Esophagus muscularis mucosa (tissue), 4 donors: ENCODE data around the gene PASK. TPM values are rescaled to one million over a fixed set of nuclear protein-coding genes. Genes with fewer than 3 reads are reported as not detected.

ENCODE experiments used
- DNase-seq: peaks from one replicate; pipeline ENCODE4 v3.0.0-alpha.2; 2017; ENCODE audit errors: extremely low spot score
- H3K27ac ChIP-seq, 4 donors: fragments of 200-600 bp; sonication (generic); replicated peaks in 1 of 4; 1 replicate in 3 of 4; 2 replicates in 1 of 4; pipeline ENCODE4 v1.5.1; 2016 to 2019; ENCODE audit warnings: mild to moderate bottlenecking in 1 of 4
- H3K27me3 ChIP-seq, 4 donors: fragments of 200-600 bp; sonication (generic); one replicate each; pipeline versions ENCODE4 v1.5.1 to v1.6.0; 2016 to 2019
- H3K36me3 ChIP-seq, 4 donors: fragments of 200-600 bp; sonication (generic); one replicate each; pipeline ENCODE4 v1.5.1; 2016 to 2019
- H3K4me1 ChIP-seq, 4 donors: fragments of 200-600 bp; sonication (generic); one replicate each; pipeline ENCODE4 v1.5.1; 2016 to 2019
- H3K4me3 ChIP-seq, 4 donors: fragments of 200-600 bp; sonication (generic); 1 replicate in 2 of 4; 2 replicates in 2 of 4; pipeline ENCODE4 v1.5.1; 2016 to 2019; ENCODE audit warnings: mild to moderate bottlenecking in 4 of 4, moderate library complexity in 1 of 4
- H3K9me3 ChIP-seq, 4 donors: fragments of 200-600 bp; sonication (generic); 1 replicate in 3 of 4; 2 replicates in 1 of 4; pipeline ENCODE4 v1.5.1; 2016 to 2019
- EP300 ChIP-seq: sonication (generic); formaldehyde crosslinking; IDR thresholded peaks from one replicate; pipeline ENCODE4 v1.6.1; 2017; ENCODE audit warnings: antibody characterized with exemption
- POLR2A ChIP-seq: fragments of 450-650 bp; IDR thresholded peaks from one replicate; pipeline ENCODE4 v1.6.1; 2017; ENCODE audit warnings: antibody characterized with exemption, moderate library complexity, mild to moderate bottlenecking, low read depth
- POLR2AphosphoS5 ChIP-seq, 2 donors: sonication (generic); formaldehyde crosslinking; IDR thresholded peaks; one replicate each; pipeline ENCODE4 v1.6.1; 2017; ENCODE audit warnings: antibody characterized with exemption in 2 of 2
- WGBS: methylation state at CpG from one replicate; pipeline ENCODE4 v1.1.5; 2018; 5-methylcytosine and 5-hydroxymethylcytosine counted together
- intact Hi-C: fragments of 100-400 bp; cut with DNase I; formaldehyde crosslinking; loops from one replicate; pipeline ENCODE4 v1.15.1; 2023
- total RNA-seq, 4 donors: library from RNA; depleted of rRNA; stranded (reverse); fragments of >200 nt; gene quantifications; one replicate each; pipeline versions ENCODE4 v1.1.0 to v1.2.1, GENCODE V29; 2016
- TF ChIP-seq, protein P1 (sequence below), 3 experiments: fragments of 200-600 bp in 2 of 3; fragments of 450-650 bp in 1 of 3; sonication (generic) in 2 of 3; IDR thresholded peaks; one replicate each; pipeline ENCODE4 v1.5.1; 2017 to 2019; ENCODE audit warnings: antibody characterized with exemption in 3 of 3, mild to moderate bottlenecking in 2 of 3, moderate library complexity in 1 of 3

PASK gene
- total RNA-seq, 4 donors from 2014 or later = 1.5 to 3.3 (median 2.2) TPM

DNA sequence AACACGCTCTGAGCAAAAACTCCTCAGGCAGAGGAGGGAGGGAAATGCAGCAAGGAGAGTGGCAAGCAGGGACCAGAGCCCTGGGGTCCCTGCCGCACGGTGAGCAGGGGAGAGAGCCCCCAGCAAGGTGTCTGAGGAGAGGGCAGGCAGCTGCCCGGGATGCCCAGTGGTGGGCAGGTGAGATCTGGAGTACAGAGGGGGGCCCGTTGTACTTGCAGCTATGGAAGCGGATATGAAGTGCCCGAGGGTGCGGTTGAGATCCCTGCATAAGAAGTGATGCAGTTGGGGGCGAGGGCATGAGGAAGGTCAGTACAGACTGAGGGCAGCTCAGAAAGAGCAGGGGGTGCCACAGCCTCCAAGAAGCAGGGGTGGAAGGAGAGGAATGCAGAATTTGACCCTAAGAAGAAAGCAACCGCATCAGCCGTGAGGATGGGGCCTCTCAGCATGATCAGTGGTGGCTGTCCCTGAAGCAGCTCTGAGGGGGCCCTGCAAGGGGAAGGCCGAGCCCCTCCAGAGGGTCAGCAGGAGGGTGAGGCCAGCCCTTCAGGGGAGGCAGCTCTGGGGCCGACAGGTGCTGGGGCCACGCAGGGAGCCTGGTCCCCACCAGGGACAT is 76.6 kb downstream of the PASK start:
- 72% methylated on average over 11 of the region's 14 CpGs for WGBS
- intact Hi-C loops = no loop called here
- no peak for TF ChIP-seq POLR2A
- TF ChIP-seq POLR2AphosphoS5 (IDR thresholded peaks at IDR 0.05) = no peak
- TF ChIP-seq, protein P1, sequence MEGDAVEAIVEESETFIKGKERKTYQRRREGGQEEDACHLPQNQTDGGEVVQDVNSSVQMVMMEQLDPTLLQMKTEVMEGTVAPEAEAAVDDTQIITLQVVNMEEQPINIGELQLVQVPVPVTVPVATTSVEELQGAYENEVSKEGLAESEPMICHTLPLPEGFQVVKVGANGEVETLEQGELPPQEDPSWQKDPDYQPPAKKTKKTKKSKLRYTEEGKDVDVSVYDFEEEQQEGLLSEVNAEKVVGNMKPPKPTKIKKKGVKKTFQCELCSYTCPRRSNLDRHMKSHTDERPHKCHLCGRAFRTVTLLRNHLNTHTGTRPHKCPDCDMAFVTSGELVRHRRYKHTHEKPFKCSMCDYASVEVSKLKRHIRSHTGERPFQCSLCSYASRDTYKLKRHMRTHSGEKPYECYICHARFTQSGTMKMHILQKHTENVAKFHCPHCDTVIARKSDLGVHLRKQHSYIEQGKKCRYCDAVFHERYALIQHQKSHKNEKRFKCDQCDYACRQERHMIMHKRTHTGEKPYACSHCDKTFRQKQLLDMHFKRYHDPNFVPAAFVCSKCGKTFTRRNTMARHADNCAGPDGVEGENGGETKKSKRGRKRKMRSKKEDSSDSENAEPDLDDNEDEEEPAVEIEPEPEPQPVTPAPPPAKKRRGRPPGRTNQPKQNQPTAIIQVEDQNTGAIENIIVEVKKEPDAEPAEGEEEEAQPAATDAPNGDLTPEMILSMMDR (IDR thresholded peaks at IDR 0.05) = no peak
- TF ChIP-seq EP300 = no peak
- H3K4me3 ChIP-seq = no peak overlapping the region
- peaks cover 6 to 76% (median 64%) of the 10 kb centered on the region in 4 donors for H3K36me3 ChIP-seq
- no peaks in the 10 kb centered on the region for H3K9me3 ChIP-seq
- H3K4me1 ChIP-seq = no peaks in the 10 kb centered on the region
- H3K27me3 ChIP-seq = peaks cover 0 to 23% (median 0%) of the 10 kb centered on the region in 4 donors
- DNase-seq = no peak
- no peak overlapping the region for H3K27ac ChIP-seq

GRCh38 chr2:241072151-241072550 is 77.1 kb downstream of the PASK start:
- no CpG with 5 or more reads among the region's 9 CpGs for WGBS
- no peak for DNase-seq
- no peak overlapping the region for H3K4me3 ChIP-seq

DNA sequence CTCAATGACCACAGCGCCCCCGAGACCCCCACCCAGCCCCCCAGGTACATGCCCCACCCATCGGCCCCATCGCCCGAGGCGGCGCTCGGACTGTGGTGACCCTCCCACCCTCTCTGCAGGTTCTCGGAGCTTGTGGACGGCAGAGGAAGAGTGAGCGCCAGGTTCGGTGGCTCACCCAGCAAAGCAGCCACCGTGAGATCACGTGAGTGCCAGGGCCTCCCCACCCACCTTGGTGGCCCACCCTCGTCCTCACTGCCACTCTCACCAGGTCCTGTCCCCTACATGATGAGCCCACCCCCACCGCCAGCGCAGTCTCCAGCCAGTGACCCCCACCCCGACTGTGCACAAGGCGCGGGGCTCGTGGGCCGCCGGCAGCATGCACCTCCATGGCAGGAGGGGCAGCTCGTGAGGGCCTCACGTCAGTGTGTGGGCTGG is 77.6 kb downstream of the PASK start:
- peaks cover 6 to 80% (median 71%) of the 10 kb centered on the region in 4 donors for H3K36me3 ChIP-seq
- intact Hi-C loops = no loop called here

More at GRCh38 chr2:241072151-241072550, 77.1 kb downstream of the PASK start:
- peaks cover 6 to 80% (median 67%) of the 10 kb centered on the region in 4 donors for H3K36me3 ChIP-seq
- H3K4me1 ChIP-seq = no peaks in the 10 kb centered on the region
- no peaks in the 10 kb centered on the region for H3K9me3 ChIP-seq
- TF ChIP-seq POLR2AphosphoS5 (IDR thresholded peaks at IDR 0.05) = no peak
- no peak for TF ChIP-seq POLR2A
- peaks cover 0 to 23% (median 0%) of the 10 kb centered on the region in 4 donors for H3K27me3 ChIP-seq
- intact Hi-C loops = no loop called here
- H3K27ac ChIP-seq = no peak overlapping the region

DNA sequence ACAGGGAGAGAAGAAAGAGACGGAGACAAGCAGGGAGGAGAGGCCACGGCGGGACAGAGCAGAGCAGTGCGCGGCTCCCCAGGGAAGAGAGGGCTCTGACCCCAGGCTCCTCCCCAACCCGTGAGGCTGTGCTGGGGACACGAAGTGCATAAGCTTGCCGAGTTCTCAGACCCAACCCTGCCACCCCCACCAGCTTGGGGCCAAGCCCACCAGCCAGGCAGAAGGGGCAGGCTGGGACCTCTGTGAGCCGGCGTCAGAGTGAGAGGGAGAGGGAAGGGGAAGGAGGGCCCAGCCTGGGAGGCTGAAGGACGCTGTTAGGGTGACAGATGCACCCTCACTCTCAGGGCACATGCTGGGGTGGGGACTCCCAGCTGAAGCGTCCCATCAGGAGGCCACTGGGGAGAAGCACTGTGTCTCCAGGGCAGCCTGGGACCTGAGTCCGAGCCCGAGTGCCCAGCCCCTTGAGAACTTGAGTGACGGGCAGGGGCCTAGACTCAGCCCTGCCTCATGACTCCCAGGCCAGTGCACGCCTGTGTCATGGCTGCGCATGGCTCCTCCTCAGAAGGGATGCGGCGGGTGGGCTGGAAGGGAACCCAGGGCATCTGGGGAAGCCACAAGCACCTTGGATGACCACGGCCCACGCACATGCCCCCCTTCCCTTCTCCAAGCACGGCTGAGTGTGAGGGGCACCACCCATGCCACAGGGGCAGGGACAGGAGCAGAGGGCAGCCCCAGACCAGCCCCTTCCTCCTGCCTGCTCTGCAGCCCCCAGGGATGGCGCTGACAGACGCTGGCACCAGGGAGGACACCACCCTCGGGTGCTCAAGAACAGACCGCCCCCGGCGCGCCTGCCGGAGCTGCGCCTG is 78.2 kb downstream of the PASK start:
- Histone ChIP-seq H3K27me3 (peaks cover 0 to 23% (median 0%) of the 10 kb centered on the region in 4 donors), H3K36me3 (peaks cover 6 to 84% (median 70%) of the 10 kb centered on the region in 4 donors), H3K4me3 (no peak overlapping the region), H3K4me1 (no peaks in the 10 kb centered on the region), H3K27ac (no peak overlapping the region), H3K9me3 (no peaks in the 10 kb centered on the region)
- no peak for DNase-seq
- TF ChIP-seq POLR2AphosphoS5 (IDR thresholded peaks at IDR 0.05) (no peak), POLR2A (no peak), EP300 (no peak)
- TF ChIP-seq, protein P1 (IDR thresholded peaks at IDR 0.05) = no peak
- WGBS = 87% methylated on average over 22 of the region's 31 CpGs
- intact Hi-C loops = no loop called here

More for the DNA sequence above, 77.6 kb downstream of the PASK start:
- H3K27me3 ChIP-seq = peaks cover 0 to 23% (median 0%) of the 10 kb centered on the region in 4 donors
- 91% methylated on average over 10 of the region's 25 CpGs for WGBS
- no peak for TF ChIP-seq POLR2A
- TF ChIP-seq, protein P1 (IDR thresholded peaks at IDR 0.05) = no peak
- TF ChIP-seq EP300 = no peak
- TF ChIP-seq POLR2AphosphoS5 (IDR thresholded peaks at IDR 0.05) = no peak
- no peaks in the 10 kb centered on the region for H3K9me3 ChIP-seq
- no peak overlapping the region for H3K27ac ChIP-seq
- no peak for DNase-seq
- no peaks in the 10 kb centered on the region for H3K4me1 ChIP-seq
- H3K4me3 ChIP-seq = no peak overlapping the region

DNA sequence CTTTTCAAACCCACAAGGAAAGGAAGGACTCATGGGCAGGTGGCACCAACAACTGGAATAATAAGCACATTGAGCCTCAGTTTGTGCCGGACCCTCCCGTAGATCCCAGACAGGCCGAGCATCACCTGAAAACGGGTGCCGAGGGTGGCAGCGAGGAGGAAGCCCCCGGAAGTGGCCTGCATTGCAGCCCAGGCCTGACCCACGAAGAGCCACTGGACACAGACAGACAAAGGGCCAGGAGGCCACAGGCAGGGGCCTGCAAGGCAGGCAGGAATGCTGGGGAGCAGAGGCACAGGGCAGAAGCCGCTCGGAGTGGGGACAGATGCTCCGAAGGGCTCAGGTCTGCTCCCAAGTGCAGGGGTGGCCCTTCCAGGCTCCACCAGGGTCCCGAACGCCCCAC is 78.9 kb downstream of the PASK start:
- no peak for DNase-seq
- 90% methylated on average over 13 of the region's 13 CpGs for WGBS
- intact Hi-C loops = no loop called here

More for the DNA sequence above, 78.9 kb downstream of the PASK start:
- H3K27ac ChIP-seq = no peak overlapping the region
- H3K4me1 ChIP-seq = no peaks in the 10 kb centered on the region
- no peaks in the 10 kb centered on the region for H3K9me3 ChIP-seq
- TF ChIP-seq POLR2A (no peak), POLR2AphosphoS5 (IDR thresholded peaks at IDR 0.05) (no peak), EP300 (no peak)
- TF ChIP-seq, protein P1 (IDR thresholded peaks at IDR 0.05) = no peak
- peaks cover 5 to 83% (median 67%) of the 10 kb centered on the region in 4 donors for H3K36me3 ChIP-seq
- no peak overlapping the region for H3K4me3 ChIP-seq
- peaks cover 0 to 23% (median 0%) of the 10 kb centered on the region in 4 donors for H3K27me3 ChIP-seq
